Measurements from ENCODE around the gene COL23A1.

COL23A1 gene

GRCh38 chr5:178389026-178389729 is 201.0 kb downstream of the COL23A1 start:
- DNase-seq = no peak

GRCh38 chr5:178388386-178389025 is 201.7 kb downstream of the COL23A1 start:
- DNase-seq = no peak
- TF ChIP-seq GATA1 (IDR thresholded peaks at IDR 0.05; ENCODE audit: low read depth, low read length) (no peak), POLR2A (IDR thresholded peaks at IDR 0.05; ENCODE audit: low read length) (no peak)

More at GRCh38 chr5:178389026-178389729, 201.0 kb downstream of the COL23A1 start:
- TF ChIP-seq POLR2A (IDR thresholded peaks at IDR 0.05; ENCODE audit: low read length) = no peak
- no peak for TF ChIP-seq GATA1 (IDR thresholded peaks at IDR 0.05; ENCODE audit: low read depth, low read length)

- DNase-seq = no peak
- TF ChIP-seq GATA1 (IDR thresholded peaks at IDR 0.05; ENCODE audit: low read depth, low read length) (no peak), POLR2A (IDR thresholded peaks at IDR 0.05; ENCODE audit: low read length) (no peak)
Observed at GRCh38 chr5:178387856-178388190, 202.4 kb downstream of the COL23A1 start.

GRCh38 chr5:178387061-178387855 is 202.9 kb downstream of the COL23A1 start:
- TF ChIP-seq POLR2A (IDR thresholded peaks at IDR 0.05; ENCODE audit: low read length) = no peak
- no peak for TF ChIP-seq GATA1 (IDR thresholded peaks at IDR 0.05; ENCODE audit: low read depth, low read length)
- DNase-seq = no peak

GRCh38 chr5:178386336-178386931 is 203.8 kb downstream of the COL23A1 start:
- DNase-seq = no peak
- TF ChIP-seq GATA1 (IDR thresholded peaks at IDR 0.05; ENCODE audit: low read depth, low read length) = no peak
- TF ChIP-seq POLR2A (IDR thresholded peaks at IDR 0.05; ENCODE audit: low read length) = no peak

GRCh38 chr5:178385496-178385890 is 204.7 kb downstream of the COL23A1 start:
- DNase-seq = no peak

GRCh38 chr5:178384816-178385495 is 205.2 kb downstream of the COL23A1 start:
- DNase-seq = no peak
- no peak for TF ChIP-seq GATA1 (IDR thresholded peaks at IDR 0.05; ENCODE audit: low read depth, low read length)

More at GRCh38 chr5:178385496-178385890, 204.7 kb downstream of the COL23A1 start:
- no peak for TF ChIP-seq GATA1 (IDR thresholded peaks at IDR 0.05; ENCODE audit: low read depth, low read length)
- TF ChIP-seq POLR2A (IDR thresholded peaks at IDR 0.05; ENCODE audit: low read length) = no peak

GRCh38 chr5:178383919-178384815 is 206.0 kb downstream of the COL23A1 start:
- no peak for TF ChIP-seq GATA1 (IDR thresholded peaks at IDR 0.05; ENCODE audit: low read depth, low read length)
- no peak for DNase-seq

GRCh38 chr5:178383301-178383918 is 206.8 kb downstream of the COL23A1 start:
- TF ChIP-seq POLR2A (IDR thresholded peaks at IDR 0.05; ENCODE audit: low read length) (no peak), GATA1 (IDR thresholded peaks at IDR 0.05; ENCODE audit: low read depth, low read length) (no peak)
- no peak for DNase-seq

GRCh38 chr5:178382754-178383164 is 207.4 kb downstream of the COL23A1 start:
- no peak for DNase-seq
- no peak for TF ChIP-seq GATA1 (IDR thresholded peaks at IDR 0.05; ENCODE audit: low read depth, low read length)
- no peak for TF ChIP-seq POLR2A (IDR thresholded peaks at IDR 0.05; ENCODE audit: low read length)

GRCh38 chr5:178381921-178382695 is 208.1 kb downstream of the COL23A1 start:
- DNase-seq = no peak

GRCh38 chr5:178381206-178381605 is 209.0 kb downstream of the COL23A1 start:
- DNase-seq = no peak
- TF ChIP-seq POLR2A (IDR thresholded peaks at IDR 0.05; ENCODE audit: low read length) (no peak), GATA1 (IDR thresholded peaks at IDR 0.05; ENCODE audit: low read depth, low read length) (no peak)

More at GRCh38 chr5:178381921-178382695, 208.1 kb downstream of the COL23A1 start:
- TF ChIP-seq GATA1 (IDR thresholded peaks at IDR 0.05; ENCODE audit: low read depth, low read length) = no peak
- no peak for TF ChIP-seq POLR2A (IDR thresholded peaks at IDR 0.05; ENCODE audit: low read length)
